Activated naive CD8-positive, alpha-beta T cell treated with anti-CD3 and anti-CD28 coated beads, Interleukin-2, amount 50 U/mL, for 24 hours (primary cell): ENCODE data around the gene DENND1A.
A peak's percentile ranks its signal among the peaks of the same experiment; 100 is the strongest.
"Not testable (repeated sequence)": the region's sequence is repeated elsewhere in the genome, so short reads cannot be mapped to it uniquely, and the experiment has no call there.

Source experiments
- ATAC-seq: fragments of 150-1000 bp; cut with Tn5 transposase; one replicate; pipeline ENCODE4 v1.10.0; 2021
- DNase-seq: peaks from one replicate; pipeline ENCODE4 v3.0.0; 2021
- H3K27ac Mint-ChIP-seq: one replicate; pipeline ENCODE4 v1.8.0; 2021; ENCODE audit warnings: mild to moderate bottlenecking, mixed read lengths
- H3K27me3 Mint-ChIP-seq: one replicate; pipeline ENCODE4 v1.8.0; 2021; ENCODE audit warnings: mixed read lengths
- H3K36me3 Mint-ChIP-seq: one replicate; pipeline ENCODE4 v1.8.0; 2021; ENCODE audit warnings: low read depth, mixed read lengths
- H3K4me1 Mint-ChIP-seq: one replicate; pipeline ENCODE4 v1.8.0; 2021; ENCODE audit warnings: mixed read lengths
- H3K4me3 Mint-ChIP-seq: one replicate; pipeline ENCODE4 v1.8.0; 2021; ENCODE audit warnings: mild to moderate bottlenecking, moderate library complexity, mixed read lengths
- H3K9me3 Mint-ChIP-seq: one replicate; pipeline ENCODE4 v1.8.0; 2021; ENCODE audit warnings: mixed read lengths

DENND1A gene

DNA sequence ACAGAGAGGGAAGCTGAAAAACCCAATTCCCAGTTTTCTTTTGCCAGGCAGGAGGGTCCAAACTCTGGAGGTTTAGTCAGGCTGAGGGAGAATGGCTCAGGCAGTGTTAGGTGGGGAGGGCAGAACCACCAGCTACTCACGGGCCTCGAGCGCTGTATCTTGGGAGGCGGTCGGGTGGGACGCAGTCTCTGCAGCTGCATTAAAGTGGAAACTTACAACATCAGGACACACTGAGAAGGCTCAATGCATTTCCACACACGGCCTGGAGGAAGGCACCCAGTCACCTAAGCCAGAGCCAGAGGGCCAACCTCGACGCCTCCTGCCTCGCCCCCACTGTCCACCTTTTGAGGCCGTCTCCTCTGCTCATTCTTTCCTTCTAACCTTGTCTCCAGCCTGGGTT, 518.3 kb downstream of the DENND1A start:
- DNase-seq (no peak), ATAC-seq (no peak)
- no peaks in the 10 kb centered on the region for H3K36me3 Mint-ChIP-seq
- H3K4me3 Mint-ChIP-seq = no peak overlapping the region
- H3K4me1 Mint-ChIP-seq = no peaks in the 10 kb centered on the region
- H3K27ac Mint-ChIP-seq = no peak overlapping the region
- H3K27me3 Mint-ChIP-seq = no peaks in the 10 kb centered on the region
- no peaks in the 10 kb centered on the region for H3K9me3 Mint-ChIP-seq

GRCh38 chr9:123411191-123411590, 518.7 kb downstream of the DENND1A start:
- H3K9me3 Mint-ChIP-seq = no peaks in the 10 kb centered on the region
- ATAC-seq = no peak
- no peak for DNase-seq
- no peaks in the 10 kb centered on the region for H3K36me3 Mint-ChIP-seq
- H3K27me3 Mint-ChIP-seq = no peaks in the 10 kb centered on the region
- H3K4me1 Mint-ChIP-seq = peaks cover 3% of the 10 kb centered on the region
- H3K4me3 Mint-ChIP-seq = no peak overlapping the region
- no peak overlapping the region for H3K27ac Mint-ChIP-seq

DNA sequence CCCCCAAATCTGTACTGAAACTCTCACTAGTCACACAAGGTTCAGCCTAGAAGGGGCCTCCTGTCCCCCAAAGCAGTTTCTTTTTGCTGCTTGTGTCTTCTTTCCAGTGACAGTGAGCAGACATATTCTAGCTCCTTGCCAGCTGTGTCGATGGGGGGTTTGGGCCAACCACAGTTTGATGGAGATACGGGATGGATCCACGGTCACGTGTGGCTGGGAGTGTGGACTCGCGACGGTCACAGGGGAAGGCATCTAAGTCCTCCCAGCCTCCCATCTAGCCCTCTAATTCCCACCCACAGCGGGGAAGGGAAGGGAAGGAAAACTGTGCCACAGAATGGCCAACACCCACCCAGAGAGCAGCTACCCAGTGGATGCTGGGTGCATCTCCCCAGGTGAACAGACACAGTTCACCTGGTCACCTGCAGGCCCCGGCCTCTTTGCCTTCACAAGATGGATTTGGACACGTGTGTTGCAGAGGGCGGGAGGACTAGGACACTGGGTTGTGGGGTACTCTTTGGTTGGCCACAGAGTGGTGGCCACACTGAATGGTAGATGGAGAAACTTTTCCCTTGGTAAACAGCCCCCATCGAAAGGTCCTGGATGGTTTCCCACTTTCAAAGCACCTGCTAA, 519.5 kb downstream of the DENND1A start:
- Mint-ChIP-seq H3K36me3 (no peaks in the 10 kb centered on the region), H3K9me3 (no peaks in the 10 kb centered on the region), H3K4me1 (peaks cover 3% of the 10 kb centered on the region), H3K27me3 (no peaks in the 10 kb centered on the region), H3K4me3 (no peak overlapping the region), H3K27ac (no peak overlapping the region)
- ATAC-seq (no peak), DNase-seq (no peak)

DNA sequence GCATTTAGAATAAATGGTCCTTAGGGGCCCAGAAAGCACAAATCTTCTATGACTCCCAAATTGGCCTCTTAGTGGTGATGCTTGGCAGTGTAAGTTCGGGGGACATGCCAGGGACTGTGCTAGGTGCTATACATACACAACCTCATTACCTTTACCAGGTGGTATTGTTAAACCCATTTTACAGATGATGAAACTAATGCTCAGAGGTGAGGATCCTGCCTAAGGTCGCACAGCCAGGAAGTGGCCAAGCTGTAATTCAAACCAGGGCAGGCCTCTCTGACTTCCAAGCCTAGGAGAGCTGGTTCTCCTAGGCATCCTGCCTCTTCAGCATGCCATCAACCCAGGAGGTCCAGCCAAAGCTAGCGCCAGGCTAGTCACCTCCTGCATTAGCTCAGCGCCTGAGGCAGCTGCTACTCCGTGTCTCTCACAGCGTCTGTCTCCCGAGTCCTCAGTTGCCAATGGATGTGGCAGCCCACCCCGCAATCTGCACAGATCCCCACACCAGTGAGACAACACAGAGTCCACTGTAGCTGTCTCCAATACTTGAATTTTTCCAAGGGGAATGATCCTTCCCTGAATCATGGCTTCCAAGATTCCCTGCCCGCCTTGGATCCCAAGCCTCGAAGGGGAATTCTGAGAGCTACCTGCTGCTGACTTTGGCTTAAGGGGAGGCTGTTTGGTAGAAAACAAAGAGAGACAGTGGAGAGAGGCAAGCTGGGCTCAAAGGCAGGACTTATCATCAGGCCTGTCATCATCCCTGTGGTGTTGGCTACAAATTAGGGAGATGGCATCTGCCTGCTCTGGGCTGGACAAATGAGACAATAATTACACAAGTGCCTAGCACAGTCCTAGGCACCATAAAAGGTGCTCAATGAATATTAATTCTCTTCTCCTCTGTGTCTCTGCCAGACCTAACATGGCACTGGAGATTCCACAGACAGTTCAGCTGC, 521.3 kb downstream of the DENND1A start:
- DNase-seq = no peak
- no peaks in the 10 kb centered on the region for H3K36me3 Mint-ChIP-seq

GRCh38 chr9:123407217-123407851, 522.6 kb downstream of the DENND1A start:
- Mint-ChIP-seq H3K4me1 (peaks cover 3% of the 10 kb centered on the region), H3K4me3 (no peak overlapping the region), H3K27ac (no peak overlapping the region), H3K27me3 (no peaks in the 10 kb centered on the region), H3K36me3 (no peaks in the 10 kb centered on the region), H3K9me3 (no peaks in the 10 kb centered on the region)
- DNase-seq = no peak
- ATAC-seq = no peak

More for the DNA sequence above, 521.3 kb downstream of the DENND1A start:
- H3K4me3 Mint-ChIP-seq = no peak overlapping the region
- no peak for ATAC-seq
- peaks cover 3% of the 10 kb centered on the region for H3K4me1 Mint-ChIP-seq
- no peak overlapping the region for H3K27ac Mint-ChIP-seq
- no peaks in the 10 kb centered on the region for H3K9me3 Mint-ChIP-seq
- H3K27me3 Mint-ChIP-seq = no peaks in the 10 kb centered on the region

DNA sequence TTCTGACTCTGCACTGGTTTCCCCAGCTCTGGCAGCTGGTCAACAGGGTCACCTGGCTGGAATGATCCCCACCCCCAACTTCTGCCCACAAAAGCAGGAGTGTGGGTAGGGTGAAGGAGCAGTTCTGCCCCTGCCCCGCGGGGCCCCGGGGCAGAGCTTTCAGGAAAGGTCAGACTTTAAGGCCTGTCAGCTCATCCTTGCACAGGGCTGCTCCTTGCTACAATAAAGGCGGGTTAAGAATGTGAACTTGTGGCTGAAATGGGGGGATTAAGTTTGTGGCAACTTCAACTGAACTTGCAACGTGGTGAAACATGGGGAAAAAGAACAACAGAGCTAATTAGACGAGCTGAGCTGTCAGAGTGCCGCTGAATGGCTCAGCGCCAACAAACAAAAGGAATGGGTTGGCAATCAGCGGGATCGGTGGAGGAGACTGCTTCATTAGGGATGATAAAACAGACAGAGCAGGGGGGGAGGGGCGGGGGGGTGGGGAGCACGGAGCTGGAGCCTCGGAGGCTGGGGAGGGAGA, 523.2 kb downstream of the DENND1A start:
- Mint-ChIP-seq H3K27me3 (no peaks in the 10 kb centered on the region), H3K9me3 (no peaks in the 10 kb centered on the region), H3K27ac (no peak overlapping the region), H3K36me3 (no peaks in the 10 kb centered on the region), H3K4me3 (no peak overlapping the region), H3K4me1 (peaks cover 3% of the 10 kb centered on the region)
- ATAC-seq (no peak), DNase-seq (no peak)

DNA sequence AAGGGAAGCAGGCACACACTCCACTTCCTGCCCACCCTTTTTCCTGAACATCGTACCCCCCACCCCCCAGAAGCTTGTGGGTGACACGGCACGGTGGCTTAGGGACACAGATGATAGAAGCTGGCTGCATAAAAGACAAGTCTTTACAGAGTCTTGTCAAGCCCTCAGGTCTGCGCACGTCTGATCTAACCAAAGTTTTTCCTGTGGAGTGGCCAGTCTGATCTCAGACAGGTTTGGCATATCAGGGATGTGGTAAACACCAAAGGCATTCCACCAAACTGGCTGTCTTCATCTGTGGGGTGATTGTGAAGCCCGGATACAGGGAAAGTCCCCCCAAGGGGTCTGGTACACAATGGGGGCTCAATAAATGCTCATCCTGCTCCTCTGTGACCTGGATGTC, 523.9 kb downstream of the DENND1A start:
- ATAC-seq = no peak
- Mint-ChIP-seq H3K27ac (no peak overlapping the region), H3K4me3 (no peak overlapping the region), H3K9me3 (no peaks in the 10 kb centered on the region), H3K4me1 (peaks cover 3% of the 10 kb centered on the region), H3K36me3 (no peaks in the 10 kb centered on the region), H3K27me3 (no peaks in the 10 kb centered on the region)
- DNase-seq = no peak

- H3K4me3 Mint-ChIP-seq = no peak overlapping the region
- no peaks in the 10 kb centered on the region for H3K9me3 Mint-ChIP-seq
- H3K4me1 Mint-ChIP-seq = peaks cover 3% of the 10 kb centered on the region
- DNase-seq = no peak
- no peak for ATAC-seq
- H3K36me3 Mint-ChIP-seq = peaks cover 2% of the 10 kb centered on the region
- H3K27me3 Mint-ChIP-seq = no peaks in the 10 kb centered on the region
- H3K27ac Mint-ChIP-seq = no peak overlapping the region
Observed at GRCh38 chr9:123402981-123403509, 526.9 kb downstream of the DENND1A start.

- Mint-ChIP-seq H3K27me3 (no peaks in the 10 kb centered on the region), H3K4me1 (peaks cover 3% of the 10 kb centered on the region), H3K9me3 (no peaks in the 10 kb centered on the region), H3K4me3 (no peak overlapping the region), H3K27ac (no peak overlapping the region), H3K36me3 (peaks cover 2% of the 10 kb centered on the region)
- ATAC-seq (peak; percentile 57), DNase-seq (peak; percentile 29)
Observed at GRCh38 chr9:123401879-123402513, 527.9 kb downstream of the DENND1A start.

DNA sequence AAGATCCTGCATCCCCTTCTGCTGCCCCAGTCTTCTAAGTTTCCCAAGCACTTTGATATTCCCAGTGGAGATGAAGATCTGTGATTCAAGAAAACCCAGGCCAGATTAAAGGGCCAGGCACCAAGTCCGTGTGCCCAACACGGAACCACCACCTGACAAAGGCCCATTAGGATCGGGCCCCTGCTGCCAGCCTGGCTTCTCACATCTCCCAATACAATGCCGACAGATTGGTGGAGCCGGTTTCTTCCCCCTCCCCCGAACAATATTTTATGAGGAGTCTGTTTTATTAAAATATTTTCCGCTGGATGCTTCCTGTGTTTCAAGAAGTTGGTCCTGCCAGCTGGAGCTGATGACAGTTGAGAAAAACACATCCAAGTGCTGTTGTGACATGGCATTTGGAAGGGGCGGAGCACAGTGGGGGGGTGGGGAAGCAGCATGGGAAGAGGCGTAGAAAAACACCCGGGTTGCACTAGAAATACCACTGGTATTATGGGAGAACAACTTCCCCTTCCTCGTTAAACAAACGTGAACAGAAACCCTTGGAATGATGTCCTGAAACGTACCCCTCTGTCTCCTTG, 528.9 kb downstream of the DENND1A start:
- ATAC-seq (no peak), DNase-seq (no peak)
- H3K27me3 Mint-ChIP-seq = no peaks in the 10 kb centered on the region
- H3K4me3 Mint-ChIP-seq = no peak overlapping the region
- H3K9me3 Mint-ChIP-seq = no peaks in the 10 kb centered on the region
- H3K4me1 Mint-ChIP-seq = no peaks in the 10 kb centered on the region
- peaks cover 2% of the 10 kb centered on the region for H3K36me3 Mint-ChIP-seq
- H3K27ac Mint-ChIP-seq = no peak overlapping the region

DNA sequence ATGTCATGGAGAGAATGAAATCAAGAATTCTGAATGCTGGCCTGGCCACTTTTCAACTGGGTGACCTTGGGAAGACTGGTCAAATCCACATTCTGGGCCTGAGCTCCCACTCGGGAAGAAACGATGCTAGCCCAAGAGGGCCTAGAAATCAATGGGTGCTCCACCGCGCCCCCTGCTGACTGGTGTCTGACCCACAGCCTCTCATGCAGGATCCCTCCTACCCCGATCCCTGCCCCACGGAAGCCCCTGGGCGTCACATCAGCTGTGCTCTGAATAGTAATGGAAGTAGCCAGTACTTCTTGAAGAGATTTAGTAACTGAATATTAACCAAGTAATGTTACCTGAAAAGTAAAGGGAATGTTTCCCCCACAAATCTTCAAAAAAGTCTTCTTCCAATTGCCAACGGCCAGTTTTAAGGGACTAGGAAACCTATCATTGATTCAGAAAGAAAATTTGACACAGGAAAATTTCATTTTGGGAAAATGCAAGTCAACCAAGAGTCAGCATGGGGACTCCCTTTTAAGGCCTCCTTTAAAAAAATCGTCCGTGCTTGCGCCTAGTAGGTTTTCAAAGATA, 530.0 kb downstream of the DENND1A start:
- Mint-ChIP-seq H3K4me3 (no peak overlapping the region), H3K9me3 (no peaks in the 10 kb centered on the region), H3K36me3 (peaks cover 2% of the 10 kb centered on the region), H3K27me3 (no peaks in the 10 kb centered on the region), H3K4me1 (no peaks in the 10 kb centered on the region), H3K27ac (no peak overlapping the region)
- ATAC-seq (no peak), DNase-seq (peak; percentile 58)

- not testable (repeated sequence) for H3K36me3 Mint-ChIP-seq, H3K27me3 Mint-ChIP-seq, H3K4me3 Mint-ChIP-seq, H3K9me3 Mint-ChIP-seq, H3K4me1 Mint-ChIP-seq, DNase-seq, ATAC-seq, H3K27ac Mint-ChIP-seq
Observed at GRCh38 chr9:123398938-123399337, 531.0 kb downstream of the DENND1A start.

DNA sequence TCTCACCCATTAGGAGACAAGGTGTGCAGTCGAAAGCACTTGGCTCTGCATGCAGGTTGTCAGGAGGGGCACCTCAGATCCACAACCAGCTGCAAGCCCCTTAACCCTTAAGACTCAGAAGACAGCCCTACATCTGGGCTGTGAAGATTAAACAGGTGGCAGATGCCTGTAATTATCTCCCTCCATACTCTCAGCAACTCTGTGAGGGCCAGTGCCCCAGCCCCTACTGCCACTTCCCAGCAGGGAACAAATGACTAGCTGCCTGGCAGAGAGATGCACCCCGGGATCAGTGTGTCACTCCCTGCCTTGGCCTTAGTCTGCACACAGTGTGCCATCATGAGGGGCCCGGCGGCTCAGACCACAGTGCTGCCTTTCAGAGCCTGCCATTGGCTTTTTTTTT, 532.0 kb downstream of the DENND1A start:
- no peaks in the 10 kb centered on the region for H3K27me3 Mint-ChIP-seq
- no peak for DNase-seq
- peaks cover 2% of the 10 kb centered on the region for H3K36me3 Mint-ChIP-seq
- H3K9me3 Mint-ChIP-seq = no peaks in the 10 kb centered on the region
- H3K4me1 Mint-ChIP-seq = no peaks in the 10 kb centered on the region
- no peak for ATAC-seq
- H3K27ac Mint-ChIP-seq = no peak overlapping the region
- H3K4me3 Mint-ChIP-seq = no peak overlapping the region
